GM12891 (cell line): ENCODE measurements around the gene CBX7.

Experiments
- PAX5 ChIP-seq: IDR thresholded peaks from 2 replicates; pipeline ENCODE4 v1.6.1; 2011; ENCODE audit warnings: low read length, moderate library complexity, mild to moderate bottlenecking; ENCODE audit not compliant: insufficient read depth, severe bottlenecking
- POLR2A ChIP-seq: IDR thresholded peaks from 2 replicates; pipeline ENCODE4 v1.6.1; 2011; ENCODE audit warnings: low read depth, low read length, control low read depth
- POLR2AphosphoS5 ChIP-seq: IDR thresholded peaks from 2 replicates; pipeline ENCODE4 v1.6.1; 2011; ENCODE audit warnings: low read depth, low read length, control low read depth
- POU2F2 ChIP-seq: IDR thresholded peaks from 2 replicates; pipeline ENCODE4 v1.6.1; 2011; ENCODE audit warnings: low read depth, mild to moderate bottlenecking, control low read depth, low read length, moderate library complexity
- SPI1 ChIP-seq: IDR thresholded peaks from 2 replicates; pipeline ENCODE4 v1.6.1; 2011; ENCODE audit warnings: low read depth, low read length, control low read depth
- TAF1 ChIP-seq: IDR thresholded peaks from 2 replicates; pipeline ENCODE4 v1.6.1; 2011; ENCODE audit warnings: low read depth, low read length, control low read depth

GRCh38 chr22:39132871-39133524 is 19.5 kb downstream of the CBX7 start:
- TF ChIP-seq POLR2AphosphoS5 = no peak
- TF ChIP-seq POLR2A = no peak
- TF ChIP-seq TAF1 = no peak
- TF ChIP-seq SPI1 = no peak
- no peak for TF ChIP-seq POU2F2
- no peak for TF ChIP-seq PAX5
